Stimulated activated CD4-positive, alpha-beta T cell treated with anti-CD3 and anti-CD28 coated beads, TNF-alpha, amount 100 ng/mL, for 48 hours (primary cell): Measurements from ENCODE around the gene ACAA1.

Experiments used
- DNase-seq, 3 donors: peaks; one replicate each; pipeline ENCODE4 v3.0.0-alpha.2; 2020; ENCODE audit warnings: low read depth in 3 of 3

Gene ACAA1

GRCh38 chr3:38154625-38155255 lies 17.8 kb upstream of the ACAA1 start:
- DNase-seq: no peak

- DNase-seq: no peak
Measured at GRCh38 chr3:38154033-38154494, 17.1 kb upstream of the ACAA1 start.

- no peak for DNase-seq
Measured at GRCh38 chr3:38153221-38153620, 16.3 kb upstream of the ACAA1 start.

- DNase-seq: no peak
Measured at GRCh38 chr3:38152609-38153008, 15.7 kb upstream of the ACAA1 start.

- DNase-seq: no peak
Measured at GRCh38 chr3:38151667-38152265, 14.8 kb upstream of the ACAA1 start.

GRCh38 chr3:38150780-38151528 lies 14.0 kb upstream of the ACAA1 start:
- DNase-seq: no peak

- no peak for DNase-seq
Measured at GRCh38 chr3:38149708-38150107, 12.8 kb upstream of the ACAA1 start.

GRCh38 chr3:38148311-38148882 lies 11.5 kb upstream of the ACAA1 start:
- no peak for DNase-seq

- DNase-seq: no peak
Measured at GRCh38 chr3:38147421-38147820, 10.5 kb upstream of the ACAA1 start.

GRCh38 chr3:38146504-38146903 lies 9.6 kb upstream of the ACAA1 start:
- DNase-seq: no peak

GRCh38 chr3:38143511-38143910 lies 6.6 kb upstream of the ACAA1 start:
- DNase-seq: no peak

- no peak for DNase-seq
Measured at GRCh38 chr3:38142959-38143358, 6.0 kb upstream of the ACAA1 start.

GRCh38 chr3:38141952-38142273 lies 5.0 kb upstream of the ACAA1 start:
- DNase-seq: no peak

GRCh38 chr3:38141173-38141951 lies 4.4 kb upstream of the ACAA1 start:
- no peak for DNase-seq

GRCh38 chr3:38140326-38141172 lies 3.6 kb upstream of the ACAA1 start:
- no peak for DNase-seq

- DNase-seq: no peak
Measured at GRCh38 chr3:38139652-38140051, 2.7 kb upstream of the ACAA1 start.

- no peak for DNase-seq
Measured at GRCh38 chr3:38139191-38139590, 2.3 kb upstream of the ACAA1 start.

GRCh38 chr3:38138349-38139190 lies 1.6 kb upstream of the ACAA1 start, which contains the start of gene MYD88:
MYD88 (plus strand) TSS chr3:38138661; CDS start chr3:38138701, 40 bp downstream.
- peak; percentile 62 to 74 (median 65) for DNase-seq

GRCh38 chr3:38137615-38138348 lies 855 bp upstream of the ACAA1 start:
- DNase-seq: peak in 1 of 3 donors; percentile 26
